RWPE2 (cell line): Measurements from ENCODE around the gene FOLR2.
A peak's percentile ranks its signal among the peaks of the same experiment; 100 is the strongest.
"Not testable (repeated sequence)": the region's sequence is repeated elsewhere in the genome, so short reads cannot be mapped to it uniquely, and the experiment has no call there.

ENCODE experiments used
- ATAC-seq: fragments of 200-7000 bp; cut with Tn5 transposase; 3 replicates; pipeline ENCODE4 v1.9.1; 2021; ENCODE audit warnings: low read depth
- DNase-seq: peaks from one replicate; pipeline ENCODE4 v3.0.0-alpha.2; 2020; ENCODE audit warnings: low spot score
- H3K27ac ChIP-seq: fragments of 450-650 bp; 2 replicates; pipeline ENCODE4 v1.5.1; 2017; ENCODE audit warnings: mild to moderate bottlenecking; ENCODE audit not compliant: poor library complexity, severe bottlenecking
- H3K27me3 ChIP-seq: fragments of 250-450 bp; sonication (Bioruptor Pico); 2 replicates; pipeline ENCODE4 v1.5.1; 2021; ENCODE audit warnings: mild to moderate bottlenecking, moderate library complexity; ENCODE audit not compliant: insufficient read depth, poor library complexity, severe bottlenecking
- H3K36me3 ChIP-seq: fragments of 250-450 bp; sonication (Bioruptor Pico); 2 replicates; pipeline ENCODE4 v1.5.1; 2020; ENCODE audit warnings: low read depth, mild to moderate bottlenecking, moderate library complexity
- H3K4me1 ChIP-seq: fragments of 250-450 bp; sonication (Bioruptor Pico); 2 replicates; pipeline ENCODE4 v1.5.1; 2021; ENCODE audit warnings: mild to moderate bottlenecking, moderate library complexity; ENCODE audit not compliant: insufficient read depth, poor library complexity, severe bottlenecking
- H3K4me3 ChIP-seq: fragments of 250-450 bp; sonication (Bioruptor Pico); 2 replicates; pipeline ENCODE4 v1.5.1; 2021; ENCODE audit warnings: mild to moderate bottlenecking, moderate library complexity; ENCODE audit not compliant: severe bottlenecking
- H3K9me3 ChIP-seq: fragments of 250-450 bp; sonication (Bioruptor Pico); 2 replicates; pipeline ENCODE4 v1.5.1; 2021; ENCODE audit warnings: mild to moderate bottlenecking, moderate library complexity; ENCODE audit not compliant: severe bottlenecking
- TF ChIP-seq, protein P1 (sequence below): fragments of 450-650 bp; IDR thresholded peaks from one replicate; pipeline ENCODE4 v1.5.1; 2017; ENCODE audit warnings: mild to moderate bottlenecking, moderate library complexity; ENCODE audit not compliant: poor library complexity, severe bottlenecking

The FOLR2 gene

DNA sequence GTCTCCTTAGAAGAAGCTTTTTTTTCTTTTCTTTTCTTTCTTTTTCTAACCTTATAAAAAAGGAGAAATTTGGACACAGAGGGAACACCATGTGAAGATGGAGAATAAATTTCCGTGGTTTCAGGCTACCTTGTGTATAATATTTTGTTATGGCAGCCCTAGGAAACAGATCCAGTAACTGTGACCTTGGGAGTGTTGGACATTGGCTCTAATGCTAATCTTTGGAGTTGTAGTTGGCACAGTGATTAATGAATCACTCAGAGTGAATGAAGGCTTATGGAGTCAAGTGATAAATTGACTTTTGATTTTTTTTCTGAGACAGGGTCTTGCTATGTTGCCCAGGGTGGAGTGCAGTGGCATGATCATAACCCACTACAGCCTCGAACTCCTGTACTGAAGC is 42.9 kb downstream of the FOLR2 start:
- no peak for DNase-seq
- H3K4me3 ChIP-seq: no peak overlapping the region
- no peak for ATAC-seq

DNA sequence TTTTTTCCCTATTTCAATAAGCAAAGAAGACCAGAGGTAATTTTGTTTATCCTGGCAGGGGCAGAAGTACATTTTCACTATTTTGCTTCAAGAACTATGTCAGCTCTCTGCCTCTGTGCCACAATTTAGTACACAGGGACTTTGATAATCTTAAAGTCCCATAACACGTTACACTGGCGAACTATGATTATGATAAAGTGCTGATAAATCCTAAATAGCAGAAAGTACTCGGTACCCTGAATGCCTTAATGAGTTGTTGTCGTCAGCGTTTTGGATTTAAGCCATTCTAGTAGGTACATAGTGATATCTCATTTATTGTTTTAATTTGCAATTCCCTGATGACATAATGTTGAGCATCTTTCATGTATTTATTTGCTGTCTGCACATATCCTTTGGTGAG is 44.0 kb downstream of the FOLR2 start:
- ATAC-seq: no peak
- Histone ChIP-seq H3K4me1 (no peaks in the 10 kb centered on the region), H3K27me3 (no peaks in the 10 kb centered on the region), H3K27ac (no peak overlapping the region), H3K36me3 (no peaks in the 10 kb centered on the region), H3K4me3 (no peak overlapping the region), H3K9me3 (no peaks in the 10 kb centered on the region)
- TF ChIP-seq, protein P1, sequence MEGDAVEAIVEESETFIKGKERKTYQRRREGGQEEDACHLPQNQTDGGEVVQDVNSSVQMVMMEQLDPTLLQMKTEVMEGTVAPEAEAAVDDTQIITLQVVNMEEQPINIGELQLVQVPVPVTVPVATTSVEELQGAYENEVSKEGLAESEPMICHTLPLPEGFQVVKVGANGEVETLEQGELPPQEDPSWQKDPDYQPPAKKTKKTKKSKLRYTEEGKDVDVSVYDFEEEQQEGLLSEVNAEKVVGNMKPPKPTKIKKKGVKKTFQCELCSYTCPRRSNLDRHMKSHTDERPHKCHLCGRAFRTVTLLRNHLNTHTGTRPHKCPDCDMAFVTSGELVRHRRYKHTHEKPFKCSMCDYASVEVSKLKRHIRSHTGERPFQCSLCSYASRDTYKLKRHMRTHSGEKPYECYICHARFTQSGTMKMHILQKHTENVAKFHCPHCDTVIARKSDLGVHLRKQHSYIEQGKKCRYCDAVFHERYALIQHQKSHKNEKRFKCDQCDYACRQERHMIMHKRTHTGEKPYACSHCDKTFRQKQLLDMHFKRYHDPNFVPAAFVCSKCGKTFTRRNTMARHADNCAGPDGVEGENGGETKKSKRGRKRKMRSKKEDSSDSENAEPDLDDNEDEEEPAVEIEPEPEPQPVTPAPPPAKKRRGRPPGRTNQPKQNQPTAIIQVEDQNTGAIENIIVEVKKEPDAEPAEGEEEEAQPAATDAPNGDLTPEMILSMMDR: no peak
- DNase-seq: no peak

More for the DNA sequence above, 42.9 kb downstream of the FOLR2 start:
- Histone ChIP-seq H3K36me3 (no peaks in the 10 kb centered on the region), H3K4me1 (no peaks in the 10 kb centered on the region), H3K27me3 (no peaks in the 10 kb centered on the region), H3K27ac (no peak overlapping the region), H3K9me3 (peaks cover under 1% of the 10 kb centered on the region)
- TF ChIP-seq, protein P1: no peak

DNA sequence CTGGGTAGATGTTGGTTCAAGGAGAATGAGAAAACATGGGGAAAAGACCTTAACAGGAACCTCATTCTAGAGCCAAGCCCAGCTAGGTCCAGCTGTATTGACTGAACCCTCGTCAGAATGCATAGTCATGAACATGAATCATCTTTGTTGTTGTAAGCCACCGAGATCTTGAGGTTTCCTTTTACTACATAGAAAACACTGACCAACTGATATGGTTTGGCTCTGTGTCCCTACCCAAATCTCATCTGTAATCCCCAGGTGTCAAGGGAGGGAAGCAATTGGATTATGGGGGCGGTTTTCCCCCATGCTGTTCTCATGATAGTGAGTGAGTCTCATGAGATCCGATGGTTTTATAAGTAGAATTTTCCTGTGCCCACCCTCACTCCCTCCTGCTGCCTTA is 46.8 kb downstream of the FOLR2 start:
- peak; percentile 49; the same call in 1 of the 3 replicates for ATAC-seq
- DNase-seq: no peak
- Histone ChIP-seq H3K9me3 (no peaks in the 10 kb centered on the region), H3K4me3 (no peak overlapping the region), H3K4me1 (no peaks in the 10 kb centered on the region), H3K36me3 (no peaks in the 10 kb centered on the region), H3K27me3 (no peaks in the 10 kb centered on the region), H3K27ac (no peak overlapping the region)
- TF ChIP-seq, protein P1: no peak

DNA sequence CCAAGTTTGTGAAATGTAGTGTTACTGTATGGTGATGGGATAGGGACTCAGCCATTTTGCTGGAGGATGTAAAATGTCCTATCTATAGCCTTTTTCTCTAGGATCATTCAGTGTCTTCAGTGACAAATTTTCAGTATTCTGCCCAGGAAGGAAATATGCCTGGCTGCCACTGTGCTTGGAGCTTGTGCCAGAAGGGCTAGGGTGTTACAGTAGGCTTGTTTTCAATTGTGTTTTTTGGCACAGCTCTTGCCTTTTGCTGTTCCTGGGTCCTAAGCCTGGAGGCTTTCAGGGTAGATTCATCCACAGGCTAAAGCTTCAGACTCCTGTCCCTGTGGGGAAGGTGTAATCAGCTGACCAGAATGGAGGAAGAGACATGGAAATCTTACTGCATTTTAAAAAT is 49.4 kb downstream of the FOLR2 start:
- TF ChIP-seq, protein P1: no peak
- no peak for DNase-seq
- no peak for ATAC-seq

DNA sequence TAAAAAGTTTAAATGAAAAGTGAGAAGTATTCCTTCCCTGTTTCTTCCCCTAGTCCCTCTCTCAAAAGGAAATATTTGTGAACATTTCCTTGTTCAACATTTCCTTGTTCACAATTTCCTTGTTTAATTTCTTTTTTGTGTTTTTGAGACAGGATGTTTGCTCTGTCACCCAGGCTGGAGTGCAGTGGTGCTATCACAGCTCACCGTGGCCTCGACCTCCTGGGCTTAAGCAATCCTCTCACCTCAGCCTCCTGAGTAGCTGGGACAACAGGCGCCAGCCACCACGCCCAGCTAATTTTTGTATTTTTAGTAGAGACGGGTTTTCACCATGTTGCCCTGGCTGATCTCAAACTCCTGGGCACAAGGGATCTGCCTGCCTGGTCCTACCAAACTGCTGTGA is 50.4 kb downstream of the FOLR2 start:
- DNase-seq, H3K36me3 ChIP-seq, H3K27me3 ChIP-seq, H3K4me3 ChIP-seq, H3K9me3 ChIP-seq, H3K27ac ChIP-seq, H3K4me1 ChIP-seq, ATAC-seq: not testable (repeated sequence)

More for the DNA sequence above, 49.4 kb downstream of the FOLR2 start:
- Histone ChIP-seq H3K27me3 (no peaks in the 10 kb centered on the region), H3K27ac (no peak overlapping the region), H3K4me3 (no peak overlapping the region), H3K9me3 (no peaks in the 10 kb centered on the region), H3K4me1 (no peaks in the 10 kb centered on the region), H3K36me3 (no peaks in the 10 kb centered on the region)
